HEK293 (cell line): ENCODE measurements around the gene HDC.

Experiments
- CTCF ChIA-PET: fragments of 350-600 bp; formaldehyde crosslinking; extraction: SDS; loops from one replicate; lab custom pipeline; 2021; ENCODE audit warnings: antibody characterized with exemption; lab: Yijun Ruan, JAX
- POLR2A ChIA-PET: fragments of 300-600 bp; formaldehyde crosslinking; extraction: SDS; loops from one replicate; lab custom pipeline; 2020; ENCODE audit warnings: antibody characterized with exemption, inconsistent platforms; lab: Yijun Ruan, JAX
- H3K27ac ChIP-seq: fragments of 200-500 bp; sonication (Bioruptor generic); 2 replicates; pipeline ENCODE4 v1.5.1; 2014; ENCODE audit warnings: low read depth, low read length, control low read depth, inconsistent platforms; ENCODE audit errors: extremely low read depth
- H3K36me3 ChIP-seq, 2 experiments: fragments of 200-500 bp in 1 of 2; sonication (Bioruptor generic) in 1 of 2; 1 replicate in 1 of 2; 2 replicates in 1 of 2; pipeline ENCODE4 v1.5.1; 2014 to 2017; ENCODE audit warnings: inconsistent platforms in 2 of 2, low read length in 2 of 2; ENCODE audit not compliant: control insufficient read depth in 2 of 2, insufficient read depth in 1 of 2
- H3K4me1 ChIP-seq: fragments of 200-500 bp; sonication (Bioruptor generic); 2 replicates; pipeline ENCODE4 v1.5.1; 2014; ENCODE audit warnings: mild to moderate bottlenecking, low read length, inconsistent platforms; ENCODE audit not compliant: control insufficient read depth, insufficient read depth
- H3K4me3 ChIP-seq: 2 replicates; pipeline ENCODE4 v1.5.1; 2011; ENCODE audit warnings: low read depth, mild to moderate bottlenecking, control low read depth, low read length, moderate library complexity
- H3K9me3 ChIP-seq: fragments of 200-500 bp; sonication (Bioruptor generic); 2 replicates; pipeline ENCODE4 v1.5.1; 2014; ENCODE audit warnings: low read depth, low read length, inconsistent platforms; ENCODE audit not compliant: control insufficient read depth, insufficient read depth
- ELK4 ChIP-seq: IDR thresholded peaks from 2 replicates; pipeline ENCODE4 v1.6.1; 2011; ENCODE audit warnings: mild to moderate bottlenecking, low read depth, low read length, borderline replicate concordance
- GLIS1 ChIP-seq: fragments of 450-650 bp; formaldehyde crosslinking; IDR thresholded peaks from 2 replicates; pipeline ENCODE4 v1.5.1; 2016; ENCODE audit warnings: missing biosample characterization, missing genetic modification characterization
- KLF17 ChIP-seq: fragments of 450-650 bp; formaldehyde crosslinking; IDR thresholded peaks from 2 replicates; pipeline ENCODE4 v1.5.1; 2016; ENCODE audit warnings: missing biosample characterization, missing genetic modification characterization
- REPIN1 ChIP-seq: fragments of 450-650 bp; formaldehyde crosslinking; IDR thresholded peaks from 2 replicates; pipeline ENCODE4 v1.5.1; 2017; ENCODE audit warnings: missing biosample characterization, missing genetic modification characterization, low read depth
- REST ChIP-seq: fragments of 450-650 bp; formaldehyde crosslinking; IDR thresholded peaks from 2 replicates; pipeline ENCODE4 v1.5.1; 2016; ENCODE audit warnings: missing biosample characterization, missing genetic modification characterization
- TCF7L2 ChIP-seq: IDR thresholded peaks from 2 replicates; pipeline ENCODE4 v1.6.1; 2011; ENCODE audit warnings: low read depth, mild to moderate bottlenecking, inconsistent platforms, low read length, moderate library complexity, borderline replicate concordance
- ZBTB26 ChIP-seq: fragments of 450-650 bp; formaldehyde crosslinking; optimal IDR thresholded peaks from 2 replicates; pipeline ENCODE3; 2016; ENCODE audit warnings: missing biosample characterization, mild to moderate bottlenecking, missing genetic modification characterization
- ZNF138 ChIP-seq: fragments of 450-650 bp; formaldehyde crosslinking; IDR thresholded peaks from 2 replicates; pipeline ENCODE4 v1.5.1; 2016; ENCODE audit warnings: missing biosample characterization, missing genetic modification characterization, borderline replicate concordance
- ZNF169 ChIP-seq: fragments of 450-650 bp; formaldehyde crosslinking; IDR thresholded peaks from 2 replicates; pipeline ENCODE4 v1.5.1; 2016; ENCODE audit warnings: missing biosample characterization, missing genetic modification characterization
- ZNF175 ChIP-seq: fragments of 450-650 bp; formaldehyde crosslinking; IDR thresholded peaks from 2 replicates; pipeline ENCODE4 v1.5.1; 2016; ENCODE audit warnings: missing biosample characterization, missing genetic modification characterization
- ZNF26 ChIP-seq: fragments of 450-650 bp; formaldehyde crosslinking; IDR thresholded peaks from 2 replicates; pipeline ENCODE4 v1.5.1; 2016; ENCODE audit warnings: missing biosample characterization, missing genetic modification characterization
- ZNF266 ChIP-seq: fragments of 450-650 bp; formaldehyde crosslinking; IDR thresholded peaks from 2 replicates; pipeline ENCODE4 v1.5.1; 2016; ENCODE audit warnings: missing biosample characterization, missing genetic modification characterization, low read depth
- ZNF280C ChIP-seq: fragments of 450-650 bp; formaldehyde crosslinking; IDR thresholded peaks from 2 replicates; pipeline ENCODE4 v1.5.1; 2016; ENCODE audit warnings: missing biosample characterization, missing genetic modification characterization
- ZNF341 ChIP-seq: fragments of 450-650 bp; formaldehyde crosslinking; IDR thresholded peaks from 2 replicates; pipeline ENCODE4; 2016; ENCODE audit warnings: low read depth, missing biosample characterization, missing genetic modification characterization
- ZNF404 ChIP-seq: fragments of 450-650 bp; formaldehyde crosslinking; IDR thresholded peaks from 2 replicates; pipeline ENCODE4 v1.5.1; 2017; ENCODE audit warnings: missing biosample characterization, missing genetic modification characterization
- ZNF488 ChIP-seq: fragments of 450-650 bp; formaldehyde crosslinking; IDR thresholded peaks from 2 replicates; pipeline ENCODE4 v1.5.1; 2016; ENCODE audit warnings: missing biosample characterization, missing genetic modification characterization
- ZNF521 ChIP-seq: fragments of 450-650 bp; formaldehyde crosslinking; IDR thresholded peaks from 2 replicates; pipeline ENCODE4 v1.5.1; 2017; ENCODE audit warnings: missing biosample characterization, mild to moderate bottlenecking, missing genetic modification characterization
- ZNF610 ChIP-seq: fragments of 450-650 bp; formaldehyde crosslinking; IDR thresholded peaks from 2 replicates; pipeline ENCODE4 v1.5.1; 2016; ENCODE audit warnings: missing biosample characterization, missing genetic modification characterization, borderline replicate concordance
- ZNF629 ChIP-seq: fragments of 450-650 bp; formaldehyde crosslinking; IDR thresholded peaks from 2 replicates; pipeline ENCODE4 v1.5.1; 2017; ENCODE audit warnings: missing biosample characterization, missing genetic modification characterization
- ZNF692 ChIP-seq: fragments of 450-650 bp; formaldehyde crosslinking; IDR thresholded peaks from 2 replicates; pipeline ENCODE4 v1.5.1; 2016; ENCODE audit warnings: missing biosample characterization, missing genetic modification characterization
- ZNF701 ChIP-seq: fragments of 450-650 bp; formaldehyde crosslinking; IDR thresholded peaks from 2 replicates; pipeline ENCODE4 v1.5.1; 2016; ENCODE audit warnings: missing biosample characterization, missing genetic modification characterization
- ZNF777 ChIP-seq: fragments of 450-650 bp; formaldehyde crosslinking; IDR thresholded peaks from 2 replicates; pipeline ENCODE4 v1.5.1; 2017; ENCODE audit warnings: missing biosample characterization, missing genetic modification characterization, borderline replicate concordance
- ZNF785 ChIP-seq: fragments of 450-650 bp; formaldehyde crosslinking; IDR thresholded peaks from 2 replicates; pipeline ENCODE4 v1.5.1; 2016; ENCODE audit warnings: missing biosample characterization, missing genetic modification characterization
- ZNF791 ChIP-seq: fragments of 450-650 bp; formaldehyde crosslinking; IDR thresholded peaks from 2 replicates; pipeline ENCODE4 v1.5.1; 2016; ENCODE audit warnings: missing biosample characterization, missing genetic modification characterization
- ZNF843 ChIP-seq: fragments of 450-650 bp; formaldehyde crosslinking; IDR thresholded peaks from 2 replicates; pipeline ENCODE4 v1.5.1; 2016; ENCODE audit warnings: missing biosample characterization, missing genetic modification characterization

The HDC gene

GRCh38 chr15:50281427-50281826 lies 15.9 kb upstream of the HDC start (continued):
- TF ChIP-seq REST (no peak), ZNF692 (tag by site-specific recombination) (no peak), TCF7L2 (no peak), ZNF175 (tag by site-specific recombination) (no peak), ZNF785 (tag by site-specific recombination) (no peak), REPIN1 (tag by site-specific recombination) (no peak), ZNF280C (no peak), ZNF488 (no peak), ZNF26 (tag by site-specific recombination) (no peak), ZNF791 (tag by site-specific recombination) (no peak), ZNF843 (tag by site-specific recombination) (no peak), ZNF701 (tag by site-specific recombination) (no peak)

GRCh38 chr15:50280271-50280670 lies 14.7 kb upstream of the HDC start:
- H3K4me1 ChIP-seq: no peaks in the 10 kb centered on the region
- H3K36me3 ChIP-seq: no peaks in the 10 kb centered on the region; a peak in 2 of 3 replicates
- POLR2A ChIA-PET: no interaction called here
- H3K9me3 ChIP-seq: no peaks in the 10 kb centered on the region
- no peak overlapping the region for H3K4me3 ChIP-seq
- CTCF ChIA-PET: no interaction called here
- H3K27ac ChIP-seq: no peak overlapping the region
- TF ChIP-seq GLIS1 (tag by site-specific recombination) (no peak), ZNF404 (tag by site-specific recombination) (no peak), ZNF169 (tag by site-specific recombination) (no peak), ZNF266 (tag by site-specific recombination) (no peak), ZBTB26 (tag by site-specific recombination) (no peak), ZNF341 (tag by site-specific recombination) (no peak), KLF17 (tag by site-specific recombination) (no peak), ZNF521 (tag by site-specific recombination) (no peak), ZNF777 (tag by site-specific recombination) (no peak), ELK4 (no peak), ZNF629 (tag by site-specific recombination) (no peak), ZNF138 (no peak), ZNF610 (tag by site-specific recombination) (no peak)
